ENCODE measurements around the gene PPP2R2B. TPM values are rescaled to one million over a fixed set of nuclear protein-coding genes. Genes with fewer than 3 reads are reported as not detected.

PPP2R2B gene
- total RNA-seq, 4 donors from 2014 or later: 9.4 to 29.4 (median 20.7) TPM

DNA sequence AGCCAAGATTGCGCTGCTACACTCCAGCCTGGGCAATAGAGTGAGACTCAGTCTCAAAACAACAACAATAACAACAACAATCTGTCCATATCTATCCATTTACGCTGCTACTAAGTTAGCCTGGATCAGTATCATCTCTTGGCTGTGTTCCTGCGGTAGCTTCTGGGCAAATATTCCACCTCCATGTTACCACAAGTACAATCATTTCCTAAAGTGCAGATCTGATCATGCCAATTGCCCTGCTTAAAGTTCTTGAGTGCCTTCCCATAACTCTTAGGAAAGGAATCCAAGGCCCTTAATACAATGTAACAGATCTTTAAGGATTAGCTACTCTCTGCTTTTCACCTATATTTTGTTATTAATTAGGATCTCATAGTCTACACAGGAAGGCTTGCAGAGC lies 15.4 kb upstream of the PPP2R2B start:
- H3K36me3 ChIP-seq: no peaks in the 10 kb centered on the region
- DNase-seq (ENCODE audit: low spot score in 2 of 2): no peak
- TF ChIP-seq, protein P1, sequence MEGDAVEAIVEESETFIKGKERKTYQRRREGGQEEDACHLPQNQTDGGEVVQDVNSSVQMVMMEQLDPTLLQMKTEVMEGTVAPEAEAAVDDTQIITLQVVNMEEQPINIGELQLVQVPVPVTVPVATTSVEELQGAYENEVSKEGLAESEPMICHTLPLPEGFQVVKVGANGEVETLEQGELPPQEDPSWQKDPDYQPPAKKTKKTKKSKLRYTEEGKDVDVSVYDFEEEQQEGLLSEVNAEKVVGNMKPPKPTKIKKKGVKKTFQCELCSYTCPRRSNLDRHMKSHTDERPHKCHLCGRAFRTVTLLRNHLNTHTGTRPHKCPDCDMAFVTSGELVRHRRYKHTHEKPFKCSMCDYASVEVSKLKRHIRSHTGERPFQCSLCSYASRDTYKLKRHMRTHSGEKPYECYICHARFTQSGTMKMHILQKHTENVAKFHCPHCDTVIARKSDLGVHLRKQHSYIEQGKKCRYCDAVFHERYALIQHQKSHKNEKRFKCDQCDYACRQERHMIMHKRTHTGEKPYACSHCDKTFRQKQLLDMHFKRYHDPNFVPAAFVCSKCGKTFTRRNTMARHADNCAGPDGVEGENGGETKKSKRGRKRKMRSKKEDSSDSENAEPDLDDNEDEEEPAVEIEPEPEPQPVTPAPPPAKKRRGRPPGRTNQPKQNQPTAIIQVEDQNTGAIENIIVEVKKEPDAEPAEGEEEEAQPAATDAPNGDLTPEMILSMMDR (IDR thresholded peaks at IDR 0.05): no peak
- TF ChIP-seq POLR2A (IDR thresholded peaks at IDR 0.05): no peak
- TF ChIP-seq EP300 (IDR thresholded peaks at IDR 0.05): no peak
- H3K27ac ChIP-seq: no peak overlapping the region
- no peak overlapping the region for H3K4me3 ChIP-seq
- peaks cover 0 to 7% (median 0%) of the 10 kb centered on the region in 4 donors for H3K9me3 ChIP-seq
- H3K27me3 ChIP-seq: no peaks in the 10 kb centered on the region
- WGBS, 2 donors: 90 to 97% methylated on average over 3 of the region's 3 CpGs
- peaks cover 0 to 12% (median 0%) of the 10 kb centered on the region in 4 donors for H3K4me1 ChIP-seq

DNA sequence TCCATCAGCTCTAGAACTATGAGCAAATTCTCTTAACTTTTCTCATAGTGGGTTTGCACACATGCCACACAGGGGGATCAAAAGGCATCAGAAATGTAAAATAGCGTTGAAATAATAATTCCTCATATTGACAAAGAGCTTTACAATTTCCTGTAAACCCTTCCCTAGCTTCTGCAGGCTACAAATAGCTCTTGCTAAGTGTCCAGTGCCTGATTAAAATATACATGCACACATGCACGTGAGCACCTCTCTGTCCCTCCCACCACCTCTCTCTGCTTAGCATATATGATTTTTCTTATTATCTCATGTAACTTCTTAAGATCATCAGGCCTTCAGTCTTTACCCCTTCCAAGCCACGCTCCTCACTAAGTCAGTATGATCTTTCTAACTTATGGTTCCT lies 13.7 kb upstream of the PPP2R2B start:
- no peak for DNase-seq (ENCODE audit: low spot score in 2 of 2)
- TF ChIP-seq, protein P1 (IDR thresholded peaks at IDR 0.05): no peak
- no peak for TF ChIP-seq EP300 (IDR thresholded peaks at IDR 0.05)
- TF ChIP-seq POLR2A (IDR thresholded peaks at IDR 0.05): no peak
- H3K36me3 ChIP-seq: no peaks in the 10 kb centered on the region
- no peak overlapping the region for H3K27ac ChIP-seq
- 60 to 63% methylated on average over 3 of the region's 3 CpGs for WGBS, 2 donors
- peaks cover 0 to 12% (median 0%) of the 10 kb centered on the region in 4 donors for H3K4me1 ChIP-seq
- no peak overlapping the region for H3K4me3 ChIP-seq
- no peaks in the 10 kb centered on the region for H3K9me3 ChIP-seq
- H3K27me3 ChIP-seq: no peaks in the 10 kb centered on the region

- Histone ChIP-seq H3K27me3 (no peaks in the 10 kb centered on the region), H3K9me3 (no peaks in the 10 kb centered on the region), H3K4me3 (no peak overlapping the region), H3K36me3 (no peaks in the 10 kb centered on the region), H3K27ac (no peak overlapping the region), H3K4me1 (peaks cover 0 to 12% (median 0%) of the 10 kb centered on the region in 4 donors)
- 92 to 94% methylated on average over 1 of the region's 1 CpG for WGBS, 2 donors
- no peak for DNase-seq (ENCODE audit: low spot score in 2 of 2)
- TF ChIP-seq EP300 (IDR thresholded peaks at IDR 0.05): no peak
- TF ChIP-seq, protein P1 (IDR thresholded peaks at IDR 0.05): no peak
Observed at GRCh38 chr5:146891511-146891910, 13.0 kb upstream of the PPP2R2B start.

GRCh38 chr5:146890731-146891440 lies 12.3 kb upstream of the PPP2R2B start:
- H3K4me1 ChIP-seq: peaks cover 0 to 12% (median 0%) of the 10 kb centered on the region in 4 donors
- no peaks in the 10 kb centered on the region for H3K9me3 ChIP-seq
- DNase-seq (ENCODE audit: low spot score in 2 of 2): no peak
- H3K4me3 ChIP-seq: no peak overlapping the region
- WGBS, 2 donors: 34 to 53% methylated on average over 1 of the region's 1 CpG
- no peaks in the 10 kb centered on the region for H3K36me3 ChIP-seq
- H3K27ac ChIP-seq: peak overlapping the region in 1 of 4 donors; percentile 13
- no peak for TF ChIP-seq POLR2A (IDR thresholded peaks at IDR 0.05)
- TF ChIP-seq EP300 (IDR thresholded peaks at IDR 0.05): no peak
- TF ChIP-seq, protein P1 (IDR thresholded peaks at IDR 0.05): no peak
- H3K27me3 ChIP-seq: no peaks in the 10 kb centered on the region

- WGBS, 2 donors: 61 to 79% methylated on average over 2 of the region's 2 CpGs
- Histone ChIP-seq H3K27me3 (no peaks in the 10 kb centered on the region), H3K27ac (peak overlapping the region in 1 of 4 donors; percentile 13), H3K36me3 (no peaks in the 10 kb centered on the region), H3K9me3 (no peaks in the 10 kb centered on the region), H3K4me1 (peaks cover 0 to 12% (median 0%) of the 10 kb centered on the region in 4 donors), H3K4me3 (no peak overlapping the region)
- TF ChIP-seq, protein P1 (IDR thresholded peaks at IDR 0.05): no peak
- no peak for TF ChIP-seq EP300 (IDR thresholded peaks at IDR 0.05)
- no peak for TF ChIP-seq POLR2A (IDR thresholded peaks at IDR 0.05)
- DNase-seq (ENCODE audit: low spot score in 2 of 2): no peak
Observed at GRCh38 chr5:146890066-146890465, 11.5 kb upstream of the PPP2R2B start.
